GM18858 (cell line): ENCODE measurements around the gene EBF3.

Experiments
- ATAC-seq: cut with Tn5 transposase; IDR thresholded peaks from one replicate; pipeline ENCODE4 v1.9.1; 2021; ENCODE audit not compliant: unreplicated experiment

The EBF3 gene

GRCh38 chr10:129857242-129857960 is 106.7 kb downstream of the EBF3 start:
- ATAC-seq: no peak

- ATAC-seq: no peak
Measured at GRCh38 chr10:129855836-129856563, 108.1 kb downstream of the EBF3 start.

GRCh38 chr10:129854796-129855705 is 109.0 kb downstream of the EBF3 start:
- ATAC-seq: no peak

GRCh38 chr10:129854158-129854557 is 109.9 kb downstream of the EBF3 start:
- ATAC-seq: no peak

- no peak for ATAC-seq
Measured at GRCh38 chr10:129853562-129853903, 110.5 kb downstream of the EBF3 start.

- ATAC-seq: no peak
Measured at GRCh38 chr10:129852829-129853561, 111.1 kb downstream of the EBF3 start.

- no peak for ATAC-seq
Measured at GRCh38 chr10:129851941-129852640, 112.0 kb downstream of the EBF3 start.

GRCh38 chr10:129850790-129851189 is 113.3 kb downstream of the EBF3 start:
- ATAC-seq: no peak

GRCh38 chr10:129850316-129850715 is 113.8 kb downstream of the EBF3 start:
- ATAC-seq: no peak

GRCh38 chr10:129849853-129850252 is 114.2 kb downstream of the EBF3 start:
- ATAC-seq: no peak

- no peak for ATAC-seq
Measured at GRCh38 chr10:129849452-129849750, 114.7 kb downstream of the EBF3 start.

- no peak for ATAC-seq
Measured at GRCh38 chr10:129848696-129849451, 115.2 kb downstream of the EBF3 start.

GRCh38 chr10:129847741-129848483 is 116.2 kb downstream of the EBF3 start:
- no peak for ATAC-seq

GRCh38 chr10:129846991-129847391 is 117.1 kb downstream of the EBF3 start:
- no peak for ATAC-seq

- no peak for ATAC-seq
Measured at GRCh38 chr10:129845111-129845753, 118.8 kb downstream of the EBF3 start.

- ATAC-seq: no peak
Measured at GRCh38 chr10:129844216-129844766, 119.8 kb downstream of the EBF3 start.

GRCh38 chr10:129843702-129844101 is 120.4 kb downstream of the EBF3 start:
- ATAC-seq: no peak

GRCh38 chr10:129843131-129843541 is 120.9 kb downstream of the EBF3 start:
- no peak for ATAC-seq
